ENCODE results near the gene MAMSTR.

- TF ChIP-seq CTCF (IDR thresholded peaks at IDR 0.05) (no peak), POLR2A (IDR thresholded peaks at IDR 0.05) (no peak), POLR2AphosphoS5 (IDR thresholded peaks at IDR 0.05) (no peak)
These were observed 30.1 kb downstream of the MAMSTR start for GRCh38 chr19:48689449-48689848.
